ELF-1 (cell line): Measurements from ENCODE around the gene DYNC2I2.
"Not testable (repeated sequence)": the region's sequence is repeated elsewhere in the genome, so short reads cannot be mapped to it uniquely, and the experiment has no call there.

Source experiments
- DNase-seq: peaks from one replicate; pipeline ENCODE4 v3.0.0-alpha.2; 2016; ENCODE audit warnings: low read depth, low spot score

The DYNC2I2 gene

GRCh38 chr9:128656416-128657343 is at the start of gene DYNC2I2:
Gene DYNC2I2 (minus strand): TSS chr9:128656847. CDS start chr9:128656726, 121 bp downstream.
- DNase-seq, result peak; percentile 96

GRCh38 chr9:128706045-128706444 is 49.4 kb upstream of the DYNC2I2 start:
- no peak for DNase-seq

- no peak for DNase-seq
These were observed 48.7 kb upstream of the DYNC2I2 start for GRCh38 chr9:128705051-128705965.

- DNase-seq, result no peak
These were observed 47.7 kb upstream of the DYNC2I2 start for GRCh38 chr9:128704356-128704670.

- no peak for DNase-seq
These were observed 47.1 kb upstream of the DYNC2I2 start for GRCh38 chr9:128703616-128704355.

- DNase-seq, result peak; percentile 63
These were observed 46.4 kb upstream of the DYNC2I2 start for GRCh38 chr9:128702949-128703615.

- peak; percentile 96 for DNase-seq
These were observed 45.9 kb upstream of the DYNC2I2 start, which contains the start of gene PKN3 for GRCh38 chr9:128702445-128702948. Gene PKN3 (plus strand): TSS chr9:128702503. CDS start chr9:128702916, 413 bp downstream.

- DNase-seq, result peak; percentile 68
These were observed 44.7 kb upstream of the DYNC2I2 start for GRCh38 chr9:128701227-128701854.

GRCh38 chr9:128699096-128699795 is 42.6 kb upstream of the DYNC2I2 start:
- not testable (repeated sequence) for DNase-seq

- no peak for DNase-seq
These were observed 40.5 kb upstream of the DYNC2I2 start for GRCh38 chr9:128696923-128697707.

GRCh38 chr9:128694344-128694743 is 37.7 kb upstream of the DYNC2I2 start:
- DNase-seq, result no peak

- not testable (repeated sequence) for DNase-seq
These were observed 37.1 kb upstream of the DYNC2I2 start for GRCh38 chr9:128693738-128694137.

- DNase-seq, result no peak
These were observed 34.0 kb upstream of the DYNC2I2 start for GRCh38 chr9:128690684-128691034.

- peak; percentile 49 for DNase-seq
These were observed 33.4 kb upstream of the DYNC2I2 start for GRCh38 chr9:128689820-128690683.

- no peak for DNase-seq
These were observed 32.7 kb upstream of the DYNC2I2 start for GRCh38 chr9:128689293-128689774.

GRCh38 chr9:128688501-128689292 is 32.0 kb upstream of the DYNC2I2 start, which contains the start of gene SET:
Gene SET (plus strand): TSS chr9:128689222. CDS start chr9:128689583, 361 bp downstream.
- DNase-seq, result peak; percentile 89

- DNase-seq, result peak; percentile 30
These were observed 30.8 kb upstream of the DYNC2I2 start for GRCh38 chr9:128687453-128687852.
